ENCODE measurements around the gene OSER1. TPM values are rescaled to one million over a fixed set of nuclear protein-coding genes. Genes with fewer than 3 reads are reported as not detected.

Gene OSER1
- total RNA-seq, 1 donor, result 46.7 TPM

GRCh38 chr20:44215125-44215524, 4.6 kb upstream of the OSER1 start:
- TF ChIP-seq CTCF (IDR thresholded peaks at IDR 0.05; ENCODE audit: extremely low read depth, low read depth, low read length), result peak; percentile 92
- H4K20me1 ChIP-seq (ENCODE audit: insufficient read depth, low read length), result peaks cover under 1% of the 10 kb centered on the region
- no peaks in the 10 kb centered on the region for H3K9me3 ChIP-seq (ENCODE audit: low read depth, low read length)
- H3K4me3 ChIP-seq (ENCODE audit: insufficient read depth, low read length), result no peak overlapping the region
- no peak overlapping the region for H3K27ac ChIP-seq (ENCODE audit: low read depth, low read length)
- no peaks in the 10 kb centered on the region for H3K36me3 ChIP-seq (ENCODE audit: insufficient read depth, low read length)
- no peak overlapping the region for H2AFZ ChIP-seq (ENCODE audit: low read length)
- DNase-seq (ENCODE audit: insufficient read length, low spot score, missing footprints), result peak; percentile 87
- peaks cover 10% of the 10 kb centered on the region for H3K4me1 ChIP-seq (ENCODE audit: insufficient read depth, low read length)
- no peak overlapping the region for H3K4me2 ChIP-seq (ENCODE audit: insufficient read depth, low read length)
- H3K79me2 ChIP-seq (ENCODE audit: insufficient read depth, low read length), result peaks cover 4% of the 10 kb centered on the region
- no peaks in the 10 kb centered on the region for H3K27me3 ChIP-seq (ENCODE audit: insufficient read depth, low read length)

DNA sequence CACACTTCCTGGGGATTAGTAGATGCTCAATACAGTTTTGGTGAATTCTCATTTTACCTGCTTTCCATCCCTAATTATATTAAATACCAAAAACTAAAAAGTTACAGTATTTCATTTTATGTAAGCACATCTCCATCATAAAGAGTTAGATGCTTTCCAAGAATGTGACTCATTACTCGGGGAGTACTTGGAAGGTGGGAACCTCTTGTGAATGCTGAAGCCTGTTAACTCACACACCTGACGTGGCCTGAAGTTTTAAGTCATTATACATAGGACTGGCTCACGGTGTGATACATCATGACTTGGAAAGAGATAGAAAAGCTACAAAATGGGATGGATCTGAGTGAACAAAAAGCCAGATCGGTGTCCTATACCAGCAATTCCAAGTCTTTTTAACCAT, 2.2 kb upstream of the OSER1 start:
- Histone ChIP-seq H3K27me3 (ENCODE audit: insufficient read depth, low read length) (no peaks in the 10 kb centered on the region), H3K27ac (ENCODE audit: low read depth, low read length) (no peak overlapping the region), H3K4me3 (ENCODE audit: insufficient read depth, low read length) (no peak overlapping the region), H3K9me3 (ENCODE audit: low read depth, low read length) (no peaks in the 10 kb centered on the region), H3K4me2 (ENCODE audit: insufficient read depth, low read length) (no peak overlapping the region), H4K20me1 (ENCODE audit: insufficient read depth, low read length) (peaks cover 18% of the 10 kb centered on the region), H3K36me3 (ENCODE audit: insufficient read depth, low read length) (no peaks in the 10 kb centered on the region), H2AFZ (ENCODE audit: low read length) (no peak overlapping the region), H3K4me1 (ENCODE audit: insufficient read depth, low read length) (peaks cover 26% of the 10 kb centered on the region), H3K79me2 (ENCODE audit: insufficient read depth, low read length) (peaks cover 28% of the 10 kb centered on the region)
- TF ChIP-seq CTCF (IDR thresholded peaks at IDR 0.05; ENCODE audit: extremely low read depth, low read depth, low read length), result no peak
- no peak for DNase-seq (ENCODE audit: insufficient read length, low spot score, missing footprints)

- H3K4me3 ChIP-seq (ENCODE audit: insufficient read depth, low read length), result peak overlapping the region; percentile 95
- no peak for TF ChIP-seq CTCF (IDR thresholded peaks at IDR 0.05; ENCODE audit: extremely low read depth, low read depth, low read length)
- peak; percentile 58 for DNase-seq (ENCODE audit: insufficient read length, low spot score, missing footprints)
- H3K9me3 ChIP-seq (ENCODE audit: low read depth, low read length), result no peaks in the 10 kb centered on the region
- peaks cover 5% of the 10 kb centered on the region for H3K36me3 ChIP-seq (ENCODE audit: insufficient read depth, low read length)
- peaks cover 25% of the 10 kb centered on the region for H4K20me1 ChIP-seq (ENCODE audit: insufficient read depth, low read length)
- H3K27me3 ChIP-seq (ENCODE audit: insufficient read depth, low read length), result no peaks in the 10 kb centered on the region
- peak overlapping the region; percentile 94 for H2AFZ ChIP-seq (ENCODE audit: low read length)
- peak overlapping the region; percentile 94 for H3K27ac ChIP-seq (ENCODE audit: low read depth, low read length)
- peaks cover 31% of the 10 kb centered on the region for H3K4me1 ChIP-seq (ENCODE audit: insufficient read depth, low read length)
- peak overlapping the region; percentile 100 for H3K4me2 ChIP-seq (ENCODE audit: insufficient read depth, low read length)
- peaks cover 41% of the 10 kb centered on the region for H3K79me2 ChIP-seq (ENCODE audit: insufficient read depth, low read length)
Observed at GRCh38 chr20:44211177-44212039, 837 bp upstream of the OSER1 start.

GRCh38 chr20:44209686-44210405, 725 bp downstream of the OSER1 start:
- TF ChIP-seq CTCF (IDR thresholded peaks at IDR 0.05; ENCODE audit: extremely low read depth, low read depth, low read length), result no peak
- peak overlapping the region; percentile 95 for H3K4me3 ChIP-seq (ENCODE audit: insufficient read depth, low read length)
- peak; percentile 80 for DNase-seq (ENCODE audit: insufficient read length, low spot score, missing footprints)
- peak overlapping the region; percentile 100 for H3K4me2 ChIP-seq (ENCODE audit: insufficient read depth, low read length)
- H3K4me1 ChIP-seq (ENCODE audit: insufficient read depth, low read length), result peaks cover 31% of the 10 kb centered on the region
- H3K27ac ChIP-seq (ENCODE audit: low read depth, low read length), result peak overlapping the region; percentile 93
- peaks cover 8% of the 10 kb centered on the region for H3K36me3 ChIP-seq (ENCODE audit: insufficient read depth, low read length)
- peaks cover 25% of the 10 kb centered on the region for H4K20me1 ChIP-seq (ENCODE audit: insufficient read depth, low read length)
- no peaks in the 10 kb centered on the region for H3K27me3 ChIP-seq (ENCODE audit: insufficient read depth, low read length)
- peak overlapping the region; percentile 77 for H2AFZ ChIP-seq (ENCODE audit: low read length)
- no peaks in the 10 kb centered on the region for H3K9me3 ChIP-seq (ENCODE audit: low read depth, low read length)
- H3K79me2 ChIP-seq (ENCODE audit: insufficient read depth, low read length), result peaks cover 55% of the 10 kb centered on the region

Data from osteoblast (primary cell).